CD8-positive, alpha-beta memory T cell (primary cell): ENCODE data around the gene PALLD. TPM values are rescaled to one million over a fixed set of nuclear protein-coding genes. Genes with fewer than 3 reads are reported as not detected.

Source experiments
- CTCF ChIA-PET: fragments of 350-600 bp; sonication (Branson Sonifier 250); formaldehyde crosslinking; loops from one replicate; lab custom pipeline; 2021; ENCODE audit warnings: antibody characterized with exemption; lab: Charles Lee
- POLR2A ChIA-PET: fragments of 350-600 bp; sonication (Branson Sonifier 250); formaldehyde crosslinking; loops from one replicate; lab custom pipeline; 2021; ENCODE audit warnings: antibody characterized with exemption; lab: Charles Lee
- DNase-seq, 5 donors: peaks; one replicate each; pipeline versions ENCODE4 v3.0.0 to v3.0.0-alpha.2; 2020 to 2022; ENCODE audit warnings: mixed read lengths in 1 of 5
- H3K27ac ChIP-seq: one replicate; pipeline ENCODE4 v1.7.0; 2013; ENCODE audit warnings: low read depth, mild to moderate bottlenecking, low read length, moderate library complexity
- H3K27me3 ChIP-seq: 2 replicates; pipeline ENCODE4 v1.7.0; 2013; ENCODE audit warnings: low read length, mild to moderate bottlenecking; ENCODE audit not compliant: insufficient read depth, poor library complexity, severe bottlenecking
- H3K36me3 ChIP-seq: 2 replicates; pipeline ENCODE4 v1.7.0; 2013; ENCODE audit warnings: mild to moderate bottlenecking, low read length, moderate library complexity; ENCODE audit not compliant: insufficient read depth
- H3K4me1 ChIP-seq: 2 replicates; pipeline ENCODE4 v1.7.0; 2013; ENCODE audit warnings: mild to moderate bottlenecking, low read length, moderate library complexity; ENCODE audit not compliant: insufficient read depth
- H3K4me3 ChIP-seq: 2 replicates; pipeline ENCODE4 v1.7.0; 2013; ENCODE audit warnings: mild to moderate bottlenecking, low read length
- H3K9me3 ChIP-seq: 2 replicates; pipeline ENCODE4 v1.7.0; 2013; ENCODE audit warnings: mild to moderate bottlenecking, low read length
- H3K27ac Mint-ChIP-seq, 8 donors: one replicate each; pipeline ENCODE4 v1.8.0; 2020 to 2021; ENCODE audit warnings: mixed read lengths in 8 of 8, mild to moderate bottlenecking in 6 of 8, inconsistent platforms in 3 of 8, moderate library complexity in 3 of 8
- H3K27me3 Mint-ChIP-seq, 2 donors: one replicate each; pipeline ENCODE4 v1.8.0; 2020 to 2021; ENCODE audit warnings: mixed read lengths in 2 of 2, mild to moderate bottlenecking in 1 of 2, moderate library complexity in 1 of 2
- H3K36me3 Mint-ChIP-seq, 3 donors: one replicate each; pipeline ENCODE4 v1.8.0; 2020 to 2021; ENCODE audit warnings: mixed read lengths in 3 of 3, inconsistent platforms in 1 of 3, mild to moderate bottlenecking in 1 of 3
- H3K4me1 Mint-ChIP-seq, 3 donors: one replicate each; pipeline ENCODE4 v1.8.0; 2020 to 2021; ENCODE audit warnings: mixed read lengths in 3 of 3, inconsistent platforms in 1 of 3, mild to moderate bottlenecking in 1 of 3
- H3K4me3 Mint-ChIP-seq, 7 donors: one replicate each; pipeline ENCODE4 v1.8.0; 2020 to 2021; ENCODE audit warnings: mixed read lengths in 7 of 7, mild to moderate bottlenecking in 6 of 7, moderate library complexity in 4 of 7, inconsistent platforms in 2 of 7
- H3K9me3 Mint-ChIP-seq, 5 donors: one replicate each; pipeline ENCODE4 v1.8.0; 2020 to 2022; ENCODE audit warnings: mixed read lengths in 5 of 5, mild to moderate bottlenecking in 3 of 5, moderate library complexity in 2 of 5, inconsistent platforms in 1 of 5
- polyA plus RNA-seq: library from polyadenylated mRNA; unstranded; fragments of 300-500 nt; fragmentation: Illumina TruSeq; gene quantifications from one replicate; pipeline ENCODE4 v1.2.3, GENCODE V29; 2021
- total RNA-seq, 2 experiments: library from RNA; stranded (reverse); gene quantifications; one replicate each; pipeline ENCODE4 v1.2.3, GENCODE V29; 2021

PALLD gene
- total and polyA plus RNA-seq, 3 experiments from 2014 or later = 0.35 to 0.97 (median 0.47) TPM

DNA sequence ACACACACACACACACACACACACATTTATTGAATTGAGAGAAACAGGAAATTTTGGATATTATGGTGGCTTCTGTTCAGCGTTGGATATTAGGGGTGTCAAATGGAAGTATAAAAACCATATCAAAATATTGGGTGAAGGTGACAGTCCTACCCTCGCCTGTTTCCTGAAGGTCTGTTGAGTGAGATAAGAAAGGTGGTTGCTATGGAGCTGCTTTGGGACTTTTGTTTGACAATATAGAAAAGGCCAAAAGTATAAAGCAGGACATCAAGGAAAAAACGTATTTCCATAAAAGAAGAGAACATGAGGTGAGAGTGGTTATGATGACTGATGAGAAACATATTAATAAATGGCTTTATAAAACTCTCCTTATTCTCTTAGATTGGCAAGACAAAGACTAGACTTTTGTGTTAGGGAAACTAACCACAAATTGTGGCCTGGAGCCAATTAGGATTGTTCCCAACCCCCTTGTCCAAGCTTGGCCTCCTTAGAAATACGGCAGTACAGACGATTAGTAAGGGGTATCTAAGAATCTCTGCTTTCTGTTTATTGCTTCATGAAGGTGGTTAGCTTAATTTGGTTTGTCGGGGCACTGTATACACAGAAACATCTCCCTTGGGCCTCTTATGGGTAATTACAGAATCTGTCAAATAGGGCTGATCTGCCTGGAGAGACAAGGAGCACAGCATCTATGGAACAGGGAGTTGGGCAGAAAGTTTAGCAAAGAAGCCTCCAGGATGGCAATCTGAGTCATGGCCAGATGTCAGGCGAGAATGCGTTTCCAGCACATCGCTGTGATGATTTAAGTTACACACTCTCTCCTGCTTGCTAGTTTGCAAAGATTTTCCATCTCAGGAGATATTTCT is 315.2 kb downstream of the PALLD start:
- Mint-ChIP-seq H3K27ac (no peak overlapping the region), H3K4me1 (peaks cover 0 to 7% (median 5%) of the 10 kb centered on the region in 3 donors), H3K9me3 (no peaks in the 10 kb centered on the region), H3K4me3 (no peak overlapping the region), H3K27me3 (peaks cover 4 to 38% of the 10 kb centered on the region in 2 donors), H3K36me3 (no peaks in the 10 kb centered on the region)
- Histone ChIP-seq H3K27ac (no peak overlapping the region), H3K9me3 (no peaks in the 10 kb centered on the region), H3K27me3 (no peaks in the 10 kb centered on the region), H3K36me3 (no peaks in the 10 kb centered on the region), H3K4me3 (no peak overlapping the region), H3K4me1 (no peaks in the 10 kb centered on the region)
- POLR2A ChIA-PET = no interaction called here
- DNase-seq = no peak
- CTCF ChIA-PET = no interaction called here

DNA sequence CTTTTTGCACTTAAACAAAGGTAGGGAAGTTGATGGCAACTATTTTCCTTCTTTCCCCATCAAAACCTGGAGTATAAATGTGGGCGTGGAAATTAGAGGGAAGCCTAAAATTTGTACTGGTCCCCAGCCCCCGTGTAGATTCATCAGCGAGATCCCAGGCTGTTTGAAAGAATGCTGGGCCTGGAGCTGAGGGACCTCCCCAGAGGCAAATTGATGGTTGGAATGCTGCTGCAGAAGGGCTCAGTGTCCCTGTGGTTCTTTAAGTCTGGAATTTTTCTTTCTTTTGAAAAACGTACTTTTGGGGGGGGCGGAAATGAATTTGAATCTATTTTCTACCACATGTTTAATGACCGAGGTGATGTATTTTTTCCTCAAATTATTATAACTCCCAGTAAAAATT is 316.0 kb downstream of the PALLD start:
- DNase-seq = no peak
- H3K9me3 ChIP-seq = no peaks in the 10 kb centered on the region
- ChIA-PET CTCF (no interaction called here), POLR2A (no interaction called here)
- H3K4me1 Mint-ChIP-seq = peaks cover 0 to 10% (median 5%) of the 10 kb centered on the region in 3 donors
- H3K27me3 Mint-ChIP-seq = peaks cover 4 to 45% of the 10 kb centered on the region in 2 donors
- H3K4me3 Mint-ChIP-seq = no peak overlapping the region
- no peak overlapping the region for H3K27ac ChIP-seq
- no peaks in the 10 kb centered on the region for H3K4me1 ChIP-seq
- H3K27me3 ChIP-seq = peaks cover 7% of the 10 kb centered on the region
- H3K36me3 Mint-ChIP-seq = no peaks in the 10 kb centered on the region
- H3K27ac Mint-ChIP-seq = no peak overlapping the region
- no peak overlapping the region for H3K4me3 ChIP-seq
- H3K9me3 Mint-ChIP-seq = no peaks in the 10 kb centered on the region
- H3K36me3 ChIP-seq = no peaks in the 10 kb centered on the region

DNA sequence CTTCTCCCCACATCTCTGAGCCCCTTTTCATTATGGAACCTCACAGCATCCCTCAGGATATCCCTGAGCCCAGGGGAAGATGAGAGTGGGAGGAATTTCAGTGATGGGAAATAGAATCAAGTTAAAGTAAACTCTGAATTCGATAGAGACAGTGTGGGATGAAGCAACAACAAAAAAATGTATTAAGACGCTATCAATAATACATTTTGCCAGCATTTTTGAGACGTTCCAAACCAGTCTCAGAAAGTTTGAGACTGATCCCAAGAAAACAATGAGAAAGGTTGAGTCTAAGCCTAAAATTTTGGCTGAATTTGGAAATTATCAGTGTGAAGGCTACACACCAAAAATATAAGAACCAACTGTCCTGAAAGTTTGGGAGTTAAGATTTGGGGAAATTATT is 317.0 kb downstream of the PALLD start:
- no peaks in the 10 kb centered on the region for H3K36me3 ChIP-seq
- H3K27ac ChIP-seq = no peak overlapping the region
- H3K4me1 ChIP-seq = no peaks in the 10 kb centered on the region
- H3K27ac Mint-ChIP-seq = no peak overlapping the region
- H3K36me3 Mint-ChIP-seq = no peaks in the 10 kb centered on the region
- peaks cover 4 to 49% of the 10 kb centered on the region in 2 donors for H3K27me3 Mint-ChIP-seq
- H3K9me3 ChIP-seq = no peaks in the 10 kb centered on the region
- H3K27me3 ChIP-seq = peaks cover 9% of the 10 kb centered on the region
- no peak overlapping the region for H3K4me3 ChIP-seq
- H3K4me1 Mint-ChIP-seq = peaks cover 0 to 10% (median 5%) of the 10 kb centered on the region in 3 donors
- DNase-seq = no peak
- no peaks in the 10 kb centered on the region for H3K9me3 Mint-ChIP-seq
- POLR2A ChIA-PET = no interaction called here
- CTCF ChIA-PET = no interaction called here
- H3K4me3 Mint-ChIP-seq = no peak overlapping the region

DNA sequence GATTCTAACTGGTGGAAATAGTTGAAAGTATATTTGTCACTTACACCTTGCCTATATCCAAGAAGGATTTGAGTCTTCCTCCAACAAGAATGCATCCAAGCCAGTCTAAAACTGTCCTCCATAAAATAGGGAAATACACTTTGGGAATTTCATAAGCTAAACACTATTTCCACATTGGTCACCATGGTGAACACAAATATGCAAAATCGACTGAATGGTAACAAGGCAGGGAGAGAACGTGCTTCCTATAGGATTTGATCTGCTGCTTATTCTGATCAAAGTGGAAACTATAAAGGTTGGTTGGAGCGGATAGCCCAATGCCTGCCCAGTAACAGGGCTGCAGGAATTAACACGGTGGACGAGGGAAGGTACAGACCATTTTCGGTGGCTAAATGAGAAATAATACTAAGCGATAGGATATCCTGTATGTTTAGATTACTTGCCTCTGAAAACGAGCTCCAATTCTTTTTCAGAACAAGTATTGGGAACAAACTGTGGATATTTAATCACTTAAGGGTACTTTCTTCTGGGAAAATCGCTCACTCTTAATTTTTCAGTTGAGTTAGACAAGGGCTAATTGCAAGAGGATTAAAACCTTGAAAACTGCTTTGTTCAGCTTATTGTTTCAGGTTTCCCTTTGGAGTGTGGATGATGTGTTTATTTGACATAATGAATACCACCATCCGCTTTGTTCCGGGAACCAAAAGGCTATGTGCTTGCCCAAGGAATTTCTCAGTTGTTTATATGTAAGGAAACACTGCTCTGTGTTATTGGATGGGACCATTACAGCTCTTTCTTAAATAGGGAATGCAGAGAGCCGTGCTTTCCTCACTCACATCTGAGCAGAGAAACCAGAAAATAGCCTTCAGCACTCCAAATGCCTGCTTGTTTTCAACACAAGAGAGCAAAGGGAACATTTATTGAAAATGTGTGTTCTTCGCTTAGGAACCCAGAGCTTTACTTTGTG is 318.8 kb downstream of the PALLD start:
- POLR2A ChIA-PET = no interaction called here
- Histone ChIP-seq H3K27me3 (peaks cover 9% of the 10 kb centered on the region), H3K36me3 (no peaks in the 10 kb centered on the region), H3K4me1 (no peaks in the 10 kb centered on the region), H3K9me3 (no peaks in the 10 kb centered on the region), H3K27ac (no peak overlapping the region), H3K4me3 (no peak overlapping the region)
- Mint-ChIP-seq H3K36me3 (no peaks in the 10 kb centered on the region), H3K4me1 (peaks cover 0 to 10% (median 5%) of the 10 kb centered on the region in 3 donors), H3K4me3 (no peak overlapping the region), H3K9me3 (no peaks in the 10 kb centered on the region), H3K27me3 (peaks cover 4 to 61% of the 10 kb centered on the region in 2 donors), H3K27ac (no peak overlapping the region)
- CTCF ChIA-PET = no interaction called here
- no peak for DNase-seq

DNA sequence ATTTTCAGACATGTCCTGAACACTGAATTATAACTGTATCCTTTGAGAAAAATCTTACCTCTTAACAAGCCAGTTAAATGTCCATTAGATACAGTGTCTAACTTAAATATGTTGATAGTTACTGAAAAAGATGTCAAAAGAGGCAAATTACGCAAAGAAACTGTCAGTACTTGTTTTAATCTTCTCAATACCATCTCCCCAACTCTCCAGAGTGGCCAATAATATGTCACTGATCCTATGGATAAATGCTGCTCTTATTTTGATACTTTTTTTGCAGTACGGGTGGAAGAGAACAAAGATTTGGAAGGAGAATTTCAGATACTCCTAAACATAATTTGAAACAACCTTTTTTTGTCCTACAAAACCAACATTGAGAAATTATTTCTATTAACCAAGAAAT is 320.5 kb downstream of the PALLD start:
- DNase-seq = no peak
- ChIA-PET POLR2A (no interaction called here), CTCF (no interaction called here)
- Histone ChIP-seq H3K4me3 (no peak overlapping the region), H3K27ac (no peak overlapping the region), H3K27me3 (peaks cover 9% of the 10 kb centered on the region), H3K4me1 (no peaks in the 10 kb centered on the region), H3K9me3 (no peaks in the 10 kb centered on the region), H3K36me3 (no peaks in the 10 kb centered on the region)
- peaks cover 0 to 10% (median 5%) of the 10 kb centered on the region in 3 donors for H3K4me1 Mint-ChIP-seq
- no peaks in the 10 kb centered on the region for H3K9me3 Mint-ChIP-seq
- H3K4me3 Mint-ChIP-seq = no peak overlapping the region
- no peaks in the 10 kb centered on the region for H3K36me3 Mint-ChIP-seq
- H3K27ac Mint-ChIP-seq = no peak overlapping the region
- peaks cover 4 to 63% of the 10 kb centered on the region in 2 donors for H3K27me3 Mint-ChIP-seq

- no peak overlapping the region for H3K4me3 Mint-ChIP-seq
- no peaks in the 10 kb centered on the region for H3K4me1 ChIP-seq
- H3K36me3 ChIP-seq = no peaks in the 10 kb centered on the region
- no peaks in the 10 kb centered on the region for H3K4me1 Mint-ChIP-seq
- ChIA-PET CTCF (no interaction called here), POLR2A (no interaction called here)
- no peak overlapping the region for H3K27ac Mint-ChIP-seq
- no peak overlapping the region for H3K4me3 ChIP-seq
- peaks cover 2 to 40% of the 10 kb centered on the region in 2 donors for H3K27me3 Mint-ChIP-seq
- peaks cover 5% of the 10 kb centered on the region for H3K27me3 ChIP-seq
- no peak overlapping the region for H3K27ac ChIP-seq
- H3K36me3 Mint-ChIP-seq = no peaks in the 10 kb centered on the region
- no peak for DNase-seq
- no peaks in the 10 kb centered on the region for H3K9me3 Mint-ChIP-seq
- H3K9me3 ChIP-seq = no peaks in the 10 kb centered on the region
Observed at GRCh38 chr4:168822481-168822880, 325.6 kb downstream of the PALLD start.

- Histone ChIP-seq H3K27ac (no peak overlapping the region), H3K4me1 (no peaks in the 10 kb centered on the region), H3K9me3 (no peaks in the 10 kb centered on the region), H3K4me3 (no peak overlapping the region), H3K36me3 (no peaks in the 10 kb centered on the region), H3K27me3 (no peaks in the 10 kb centered on the region)
- POLR2A ChIA-PET = no interaction called here
- no peak for DNase-seq
- H3K4me1 Mint-ChIP-seq = peaks cover 0 to 4% (median 0%) of the 10 kb centered on the region in 3 donors
- no peaks in the 10 kb centered on the region for H3K9me3 Mint-ChIP-seq
- H3K36me3 Mint-ChIP-seq = no peaks in the 10 kb centered on the region
- CTCF ChIA-PET = no interaction called here
- H3K27ac Mint-ChIP-seq = no peak overlapping the region
- no peak overlapping the region for H3K4me3 Mint-ChIP-seq
- H3K27me3 Mint-ChIP-seq = peaks cover 16 to 37% of the 10 kb centered on the region in 2 donors
Observed at GRCh38 chr4:168825975-168826374, 329.1 kb downstream of the PALLD start.

- Histone ChIP-seq H3K27me3 (no peaks in the 10 kb centered on the region), H3K27ac (no peak overlapping the region), H3K36me3 (no peaks in the 10 kb centered on the region), H3K4me1 (peaks cover 4% of the 10 kb centered on the region), H3K9me3 (no peaks in the 10 kb centered on the region), H3K4me3 (no peak overlapping the region)
- Mint-ChIP-seq H3K27ac (no peak overlapping the region), H3K9me3 (peaks cover 0 to 2% (median 0%) of the 10 kb centered on the region in 5 donors), H3K27me3 (peaks cover 20 to 41% of the 10 kb centered on the region in 2 donors), H3K36me3 (no peaks in the 10 kb centered on the region), H3K4me3 (no peak overlapping the region), H3K4me1 (peaks cover 4 to 10% (median 5%) of the 10 kb centered on the region in 3 donors)
- CTCF ChIA-PET = no interaction called here
- DNase-seq = no peak
- POLR2A ChIA-PET = no interaction called here
Observed at GRCh38 chr4:168826620-168827019, 329.8 kb downstream of the PALLD start.
